GM12873 (cell line): ENCODE results near the gene CRX.

ENCODE experiments used
- CTCF ChIP-seq: IDR thresholded peaks from 2 replicates; pipeline ENCODE4 v1.5.1; 2012; ENCODE audit warnings: low read depth, mild to moderate bottlenecking, moderate library complexity, low read length, control low read depth; ENCODE audit not compliant: insufficient read depth; ENCODE audit errors: missing control alignments

The CRX gene

GRCh38 chr19:47885067-47885463 is 63.3 kb downstream of the CRX start:
- no peak for TF ChIP-seq CTCF

DNA sequence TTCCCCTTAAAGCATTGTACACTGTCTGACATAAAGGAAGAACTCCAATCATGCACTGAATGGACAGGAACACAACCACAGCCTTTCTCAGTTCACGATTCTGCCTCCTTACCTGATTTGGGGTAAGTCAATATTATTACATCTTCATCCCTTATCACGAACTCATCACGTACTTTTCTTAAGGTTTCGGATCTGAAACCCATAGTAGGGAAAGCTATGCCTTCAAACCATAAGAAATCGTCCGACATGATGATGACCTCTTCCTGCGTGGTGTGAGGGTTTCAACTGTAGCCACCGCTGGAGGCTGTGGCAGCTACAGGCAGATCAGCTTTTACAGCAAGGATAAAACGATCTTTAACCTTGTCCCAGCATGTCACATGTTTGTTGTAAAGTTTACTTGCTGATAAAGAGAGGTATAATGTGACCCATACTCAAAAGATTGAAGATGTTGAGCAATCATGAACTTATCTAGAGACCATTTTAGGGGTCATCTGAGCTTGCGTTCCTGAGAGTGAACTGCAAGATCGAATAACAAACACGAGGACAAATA is 64.3 kb downstream of the CRX start, which contains the start of gene SULT2A1:
Gene SULT2A1 (minus strand): TSS at position 306 of the 550 bp plus-strand sequence. CDS start 58 bp downstream, at position 248.
- TF ChIP-seq CTCF: no peak

DNA sequence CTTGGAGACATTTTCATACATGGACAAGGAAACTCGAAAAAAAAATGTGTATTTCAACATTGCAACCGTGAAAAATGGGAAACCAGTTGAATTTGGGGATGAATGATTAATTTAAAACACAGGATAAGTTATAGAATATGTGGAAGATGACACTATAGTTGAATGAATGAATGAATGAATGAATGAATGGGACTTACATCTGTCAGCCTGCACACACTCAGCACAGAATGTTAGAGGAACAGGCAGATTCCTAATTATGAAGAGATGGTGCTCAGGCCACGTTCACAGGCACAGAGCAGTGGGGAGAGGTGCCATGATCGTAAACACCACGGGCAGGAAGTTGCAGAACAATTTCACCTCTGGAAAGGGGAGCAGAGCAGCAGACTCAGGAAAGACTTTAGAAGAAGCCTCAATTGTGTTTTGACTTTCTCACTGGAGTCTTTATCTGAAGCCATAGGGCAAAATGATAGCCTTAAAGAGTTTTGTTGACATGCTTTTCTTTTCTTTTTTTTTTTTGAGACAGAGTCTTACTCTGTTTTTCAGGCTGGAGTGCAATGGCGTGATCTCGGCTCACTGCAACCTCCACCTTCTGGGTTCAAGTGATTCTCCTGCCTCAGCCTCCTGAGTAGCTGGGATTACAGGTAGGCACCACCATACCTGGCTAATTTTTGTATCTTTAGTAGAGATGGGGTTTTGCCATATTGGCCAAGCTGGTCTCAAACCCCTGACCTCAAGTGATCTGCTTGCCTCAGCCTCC is 69.3 kb downstream of the CRX start:
- no peak for TF ChIP-seq CTCF

DNA sequence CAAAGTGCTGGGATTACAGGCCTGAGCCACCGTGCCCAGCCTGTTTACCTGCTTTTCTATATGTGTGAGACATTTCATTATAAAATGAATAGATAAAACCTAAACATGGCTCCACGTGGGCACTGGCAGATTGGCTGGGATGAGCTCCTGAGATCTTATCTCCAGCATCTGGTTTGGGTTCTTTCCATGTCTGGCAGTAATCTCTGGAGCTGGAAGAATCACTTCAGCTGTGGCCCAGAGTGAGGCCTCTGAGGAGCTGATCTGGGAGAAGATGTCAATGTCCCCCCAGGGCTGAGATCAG is 69.8 kb downstream of the CRX start:
- TF ChIP-seq CTCF: no peak

- TF ChIP-seq CTCF: no peak
These were observed 70.4 kb downstream of the CRX start for GRCh38 chr19:47891923-47892666.
